H9 (cell line): Measurements from ENCODE around the gene PEPD. TPM values are rescaled to one million over a fixed set of nuclear protein-coding genes. Genes with fewer than 3 reads are reported as not detected.

Experiments
- DNase-seq: peaks from one replicate; pipeline ENCODE4 v3.0.0-alpha.2; 2017
- H2AFZ ChIP-seq: one replicate; pipeline ENCODE4 v1.6.1; 2013; ENCODE audit warnings: mild to moderate bottlenecking, low read length, control low read depth, moderate library complexity
- H2AK5ac ChIP-seq: 2 replicates; pipeline ENCODE4 v1.6.1; 2013; ENCODE audit warnings: low read length, control low read depth, mixed read lengths; ENCODE audit not compliant: insufficient read length
- H2BK120ac ChIP-seq: one replicate; pipeline ENCODE4 v1.6.1; 2013; ENCODE audit warnings: low read depth, mild to moderate bottlenecking, low read length, control low read depth, inconsistent platforms; ENCODE audit not compliant: poor library complexity, severe bottlenecking
- H2BK12ac ChIP-seq: 2 replicates; pipeline ENCODE4 v1.6.1; 2013; ENCODE audit warnings: low read length, control low read depth, mixed read lengths, low read depth; ENCODE audit not compliant: insufficient read length
- H2BK15ac ChIP-seq: 2 replicates; pipeline ENCODE4 v1.6.1; 2013; ENCODE audit warnings: low read depth, low read length, control low read depth
- H2BK20ac ChIP-seq: one replicate; pipeline ENCODE4 v1.6.1; 2013; ENCODE audit warnings: low read depth, mild to moderate bottlenecking, low read length, control low read depth, inconsistent platforms; ENCODE audit not compliant: poor library complexity, severe bottlenecking
- H2BK5ac ChIP-seq: 2 replicates; pipeline ENCODE4 v1.6.1; 2013; ENCODE audit warnings: low read length, control low read depth, mixed read lengths; ENCODE audit not compliant: insufficient read length
- H3K14ac ChIP-seq: 2 replicates; pipeline ENCODE4 v1.6.1; 2013; ENCODE audit warnings: low read length, control low read depth; ENCODE audit not compliant: insufficient read depth
- H3K18ac ChIP-seq: 2 replicates; pipeline ENCODE4 v1.6.1; 2013; ENCODE audit warnings: low read depth, mild to moderate bottlenecking, mixed read lengths, low read length, control low read depth; ENCODE audit not compliant: insufficient read length
- H3K23ac ChIP-seq: 2 replicates; pipeline ENCODE4 v1.6.1; 2013; ENCODE audit warnings: low read length, control low read depth, mixed read lengths, low read depth; ENCODE audit not compliant: insufficient read length
- H3K23me2 ChIP-seq: 2 replicates; pipeline ENCODE4 v1.6.1; 2013; ENCODE audit warnings: low read depth, mild to moderate bottlenecking, mixed read lengths, low read length, control low read depth; ENCODE audit not compliant: insufficient read length, poor library complexity, severe bottlenecking
- H3K27ac ChIP-seq: 2 replicates; pipeline ENCODE4 v1.5.1; 2013; ENCODE audit warnings: low read length, control low read depth, mixed read lengths, low read depth; ENCODE audit not compliant: insufficient read length
- H3K27me3 ChIP-seq: 2 replicates; pipeline ENCODE4 v1.6.1; 2013; ENCODE audit warnings: low read length, control low read depth, inconsistent platforms; ENCODE audit not compliant: insufficient read depth
- H3K4ac ChIP-seq: 2 replicates; pipeline ENCODE4 v1.6.1; 2013; ENCODE audit warnings: low read depth, mild to moderate bottlenecking, control low read depth, inconsistent platforms, low read length, moderate library complexity
- H3K4me1 ChIP-seq: 2 replicates; pipeline ENCODE4 v1.6.1; 2013; ENCODE audit warnings: low read length, control low read depth, inconsistent platforms; ENCODE audit not compliant: insufficient read depth
- H3K4me2 ChIP-seq: 2 replicates; pipeline ENCODE4 v1.6.1; 2013; ENCODE audit warnings: low read length, control low read depth, mixed read lengths; ENCODE audit not compliant: insufficient read length, insufficient read depth
- H3K56ac ChIP-seq: 2 replicates; pipeline ENCODE4 v1.6.1; 2013; ENCODE audit warnings: low read depth, mild to moderate bottlenecking, mixed read lengths, low read length, control low read depth; ENCODE audit not compliant: insufficient read length
- H3K79me1 ChIP-seq: 2 replicates; pipeline ENCODE4 v1.6.1; 2013; ENCODE audit warnings: low read depth, mild to moderate bottlenecking, moderate library complexity, low read length, control low read depth, inconsistent platforms; ENCODE audit not compliant: insufficient read depth, poor library complexity, severe bottlenecking
- H3K79me2 ChIP-seq: 2 replicates; pipeline ENCODE4 v1.6.1; 2013; ENCODE audit warnings: low read length, control low read depth, inconsistent platforms; ENCODE audit not compliant: insufficient read depth
- H3K9ac ChIP-seq: 2 replicates; pipeline ENCODE4 v1.6.1; 2013; ENCODE audit warnings: low read length, control low read depth, mixed read lengths; ENCODE audit not compliant: insufficient read length; ENCODE audit errors: extremely low read depth
- H3K9me3 ChIP-seq: one replicate; pipeline ENCODE4 v1.6.1; 2013; ENCODE audit warnings: low read depth, low read length, inconsistent platforms; ENCODE audit not compliant: control insufficient read depth
- H3T11ph ChIP-seq: one replicate; pipeline ENCODE4 v1.6.1; 2013; ENCODE audit warnings: mild to moderate bottlenecking, low read length, control low read depth, inconsistent platforms
- H4K20me1 ChIP-seq: one replicate; pipeline ENCODE4 v1.6.1; 2013; ENCODE audit not compliant: control insufficient read depth, insufficient read length, insufficient read depth
- H4K5ac ChIP-seq: 2 replicates; pipeline ENCODE4 v1.6.1; 2013; ENCODE audit warnings: low read depth, mild to moderate bottlenecking, mixed read lengths, low read length, control low read depth; ENCODE audit not compliant: insufficient read length
- H4K8ac ChIP-seq: replicated peaks from 2 replicates; pipeline ENCODE4 v1.6.1; 2013; ENCODE audit warnings: low read length, control low read depth, mixed read lengths, low read depth; ENCODE audit not compliant: insufficient read length
- H4K91ac ChIP-seq: 2 replicates; pipeline ENCODE4 v1.6.1; 2013; ENCODE audit warnings: low read depth, mild to moderate bottlenecking, moderate library complexity, mixed read lengths, low read length, control low read depth; ENCODE audit not compliant: insufficient read length
- H3K27ac Mint-ChIP-seq, 3 experiments: 2 replicates in 2 of 3; 3 replicates in 1 of 3; pipeline ENCODE4 v1.8.0; 2020 to 2021; ENCODE audit warnings: mixed read lengths in 3 of 3, mild to moderate bottlenecking in 1 of 3, moderate library complexity in 1 of 3
- H3K27me3 Mint-ChIP-seq: 2 replicates; pipeline ENCODE4 v1.8.0; 2021; ENCODE audit warnings: low read depth, mild to moderate bottlenecking, moderate library complexity, mixed read lengths
- H3K36me3 Mint-ChIP-seq, 3 experiments: 2 replicates in 2 of 3; 3 replicates in 1 of 3; pipeline ENCODE4 v1.8.0; 2020 to 2021; ENCODE audit warnings: low read depth in 3 of 3, mixed read lengths in 3 of 3; ENCODE audit not compliant: insufficient read depth in 1 of 3
- H3K4me1 Mint-ChIP-seq, 2 experiments: 2 replicates each; pipeline ENCODE4 v1.8.0; 2020; ENCODE audit warnings: mixed read lengths in 2 of 2
- H3K4me3 Mint-ChIP-seq, 2 experiments: 2 replicates in 1 of 2; 3 replicates in 1 of 2; pipeline ENCODE4 v1.8.0; 2020 to 2021; ENCODE audit warnings: mild to moderate bottlenecking in 2 of 2, mixed read lengths in 2 of 2, moderate library complexity in 1 of 2
- H3K9me3 Mint-ChIP-seq, 2 experiments: 2 replicates in 1 of 2; 3 replicates in 1 of 2; pipeline ENCODE4 v1.8.0; 2020; ENCODE audit warnings: mild to moderate bottlenecking in 2 of 2, mixed read lengths in 2 of 2, moderate library complexity in 1 of 2
- CTCF ChIP-seq: fragments of 200-600 bp; sonication (generic); conservative IDR thresholded peaks from 3 replicates; pipeline ENCODE4 v1.8.0; 2021; ENCODE audit warnings: antibody characterized with exemption, mild to moderate bottlenecking
- WGBS: extraction: QIAGEN DNeasy Blood & Tissue Kit; methylation state at CpG from one replicate; pipeline ENCODE4 v1.1.7; 2013; ENCODE audit warnings: missing lambda C conversion rate, low lambda C conversion rate, mixed read lengths; ENCODE audit not compliant: insufficient read length; ENCODE audit errors: extremely low coverage; 5-methylcytosine and 5-hydroxymethylcytosine counted together
- total RNA-seq: library from RNA; stranded (reverse); gene quantifications from 2 replicates; pipeline ENCODE4 v1.2.1, GENCODE V29; 2021

PEPD gene
- total RNA-seq, 1 experiment from 2014 or later: 52.8 TPM

GRCh38 chr19:33513424-33513823 is 8.2 kb downstream of the PEPD start:
- H3K9me3 Mint-ChIP-seq: no peaks in the 10 kb centered on the region; a peak in 1 of 5 replicates
- peak overlapping the region in 2 of 3 experiments; percentile 54 to 68; a peak in 4 of 7 replicates for H3K27ac Mint-ChIP-seq
- Histone ChIP-seq H3K79me2 (peaks cover 2% of the 10 kb centered on the region; the same call in 1 of the 2 replicates), H2BK12ac (no peak overlapping the region), H3K27ac (no peak overlapping the region), H3K9ac (no peak overlapping the region), H4K20me1 (no peaks in the 10 kb centered on the region), H2BK5ac (no peak overlapping the region), H3K27me3 (no peaks in the 10 kb centered on the region), H3T11ph (no peak overlapping the region), H2AFZ (no peak overlapping the region), H2AK5ac (no peak overlapping the region), H4K91ac (no peak overlapping the region), H2BK120ac (no peak overlapping the region), H3K9me3 (no peaks in the 10 kb centered on the region), H3K4me1 (no peaks in the 10 kb centered on the region; the same call in 1 of the 2 replicates), H4K8ac (no peak overlapping the region), H3K4me2 (no peak overlapping the region), H2BK20ac (no peak overlapping the region), H3K56ac (no peak overlapping the region), H3K23ac (no peak overlapping the region), H3K23me2 (no peaks in the 10 kb centered on the region), H4K5ac (no peak overlapping the region), H3K18ac (no peak overlapping the region), H3K14ac (no peak overlapping the region), H3K4ac (no peak overlapping the region), H2BK15ac (no peak overlapping the region), H3K79me1 (peaks cover 10% of the 10 kb centered on the region)
- no peak for TF ChIP-seq CTCF
- peaks cover 16 to 20% of the 10 kb centered on the region in 2 experiments for H3K4me1 Mint-ChIP-seq
- no peak for DNase-seq
- H3K36me3 Mint-ChIP-seq: no peaks in the 10 kb centered on the region; a peak in 2 of 7 replicates
- no CpG with 5 or more reads among the region's 9 CpGs for WGBS
- no peak overlapping the region for H3K4me3 Mint-ChIP-seq
- no peaks in the 10 kb centered on the region for H3K27me3 Mint-ChIP-seq
